Vagina (tissue), 2 donors: ENCODE measurements around the gene SLC25A19. TPM values are rescaled to one million over a fixed set of nuclear protein-coding genes. Genes with fewer than 3 reads are reported as not detected.

ENCODE experiments used
- DNase-seq, 2 donors: peaks; one replicate each; pipeline ENCODE4 v3.0.0-alpha.2; 2017; ENCODE audit errors: extremely low spot score in 2 of 2
- H3K27ac ChIP-seq: fragments of 200-600 bp; sonication (generic); one replicate; pipeline ENCODE4 v1.5.1; 2019
- H3K27me3 ChIP-seq: fragments of 200-600 bp; sonication (generic); one replicate; pipeline ENCODE4 v1.5.1; 2019
- H3K36me3 ChIP-seq, 2 donors: fragments of 200-600 bp; sonication (generic); one replicate each; pipeline ENCODE4 v1.5.1; 2017 to 2019
- H3K4me1 ChIP-seq: fragments of 200-600 bp; sonication (generic); one replicate; pipeline ENCODE4 v1.5.1; 2019
- H3K4me3 ChIP-seq, 2 donors: fragments of 200-600 bp; sonication (generic); 1 replicate in 1 of 2; 2 replicates in 1 of 2; pipeline ENCODE4 v1.5.1; 2016 to 2019
- H3K9me3 ChIP-seq: fragments of 200-600 bp; sonication (generic); one replicate; pipeline ENCODE4 v1.5.1; 2019
- POLR2A ChIP-seq, 2 donors: fragments of 450-650 bp; IDR thresholded peaks; one replicate each; pipeline ENCODE4 v1.6.1; 2017; ENCODE audit warnings: antibody characterized with exemption in 2 of 2, mild to moderate bottlenecking in 2 of 2, moderate library complexity in 2 of 2
- POLR2AphosphoS5 ChIP-seq, 2 donors: sonication (generic); formaldehyde crosslinking; IDR thresholded peaks; one replicate each; pipeline ENCODE4 v1.9.0; 2017; ENCODE audit warnings: antibody characterized with exemption in 2 of 2, mild to moderate bottlenecking in 2 of 2, low read depth in 1 of 2; ENCODE audit not compliant: insufficient read depth in 1 of 2
- intact Hi-C: fragments of 100-400 bp; cut with DNase I; formaldehyde crosslinking; loops from one replicate; pipeline ENCODE4 v1.15.1; 2023
- total RNA-seq: library from RNA; depleted of rRNA; stranded (reverse); fragments of >200 nt; gene quantifications from one replicate; pipeline ENCODE4 v1.2.3, GENCODE V29; 2016
- TF ChIP-seq, protein P1 (sequence below), 3 experiments: fragments of 450-650 bp in 2 of 3; fragments of 200-600 bp in 1 of 3; sonication (generic) in 1 of 3; IDR thresholded peaks; one replicate each; pipeline ENCODE4 v1.5.1; 2017 to 2019; ENCODE audit warnings: antibody characterized with exemption in 3 of 3, mild to moderate bottlenecking in 2 of 3, moderate library complexity in 2 of 3

Gene SLC25A19
- total RNA-seq, 1 donor from 2014 or later, result 16.7 TPM

DNA sequence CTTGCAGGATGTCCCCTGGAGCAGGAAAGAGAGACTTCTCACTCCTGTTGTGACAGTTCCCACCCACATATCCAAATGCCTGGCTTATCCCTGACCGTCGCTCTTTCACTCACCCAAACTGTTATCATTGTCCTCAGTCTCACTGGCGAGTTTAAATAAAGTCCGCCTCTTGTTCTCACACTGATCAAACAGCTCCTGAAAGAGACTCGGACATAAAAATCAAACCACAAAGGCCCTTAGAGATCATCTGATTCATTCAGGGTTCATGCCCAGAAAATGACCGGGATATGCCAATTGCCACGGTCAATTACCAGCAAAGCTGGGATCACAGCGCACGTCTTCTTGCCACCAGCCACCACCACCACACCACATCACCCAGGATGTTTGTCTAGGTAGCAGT is 47.7 kb downstream of the SLC25A19 start:
- Histone ChIP-seq H3K27me3 (no peaks in the 10 kb centered on the region), H3K36me3 (peaks cover 0 to 92% of the 10 kb centered on the region in 2 donors), H3K9me3 (no peaks in the 10 kb centered on the region), H3K4me3 (no peak overlapping the region), H3K27ac (no peak overlapping the region), H3K4me1 (no peaks in the 10 kb centered on the region)
- TF ChIP-seq POLR2A (IDR thresholded peaks at IDR 0.05) (no peak), POLR2AphosphoS5 (IDR thresholded peaks at IDR 0.05; ENCODE audit: insufficient read depth in 1 of 2, low read depth in 1 of 2) (no peak)
- TF ChIP-seq, protein P1, sequence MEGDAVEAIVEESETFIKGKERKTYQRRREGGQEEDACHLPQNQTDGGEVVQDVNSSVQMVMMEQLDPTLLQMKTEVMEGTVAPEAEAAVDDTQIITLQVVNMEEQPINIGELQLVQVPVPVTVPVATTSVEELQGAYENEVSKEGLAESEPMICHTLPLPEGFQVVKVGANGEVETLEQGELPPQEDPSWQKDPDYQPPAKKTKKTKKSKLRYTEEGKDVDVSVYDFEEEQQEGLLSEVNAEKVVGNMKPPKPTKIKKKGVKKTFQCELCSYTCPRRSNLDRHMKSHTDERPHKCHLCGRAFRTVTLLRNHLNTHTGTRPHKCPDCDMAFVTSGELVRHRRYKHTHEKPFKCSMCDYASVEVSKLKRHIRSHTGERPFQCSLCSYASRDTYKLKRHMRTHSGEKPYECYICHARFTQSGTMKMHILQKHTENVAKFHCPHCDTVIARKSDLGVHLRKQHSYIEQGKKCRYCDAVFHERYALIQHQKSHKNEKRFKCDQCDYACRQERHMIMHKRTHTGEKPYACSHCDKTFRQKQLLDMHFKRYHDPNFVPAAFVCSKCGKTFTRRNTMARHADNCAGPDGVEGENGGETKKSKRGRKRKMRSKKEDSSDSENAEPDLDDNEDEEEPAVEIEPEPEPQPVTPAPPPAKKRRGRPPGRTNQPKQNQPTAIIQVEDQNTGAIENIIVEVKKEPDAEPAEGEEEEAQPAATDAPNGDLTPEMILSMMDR (IDR thresholded peaks at IDR 0.05), result no peak
- DNase-seq, result no peak
- intact Hi-C loops, result no loop called here

DNA sequence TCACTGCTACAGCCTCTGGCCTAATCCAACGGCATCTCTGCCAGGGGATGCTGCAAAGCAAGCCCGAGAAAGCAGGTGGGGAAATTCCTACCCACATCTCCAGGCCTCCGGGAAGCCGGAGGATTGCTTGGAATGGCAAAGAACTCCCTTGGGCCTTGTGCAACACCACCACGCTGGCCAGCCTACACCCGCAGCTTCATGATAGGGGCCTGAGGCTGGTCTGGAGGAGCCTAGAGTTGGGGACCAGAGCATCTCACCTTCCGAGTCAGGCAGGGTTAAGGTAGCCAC is 48.1 kb downstream of the SLC25A19 start:
- no peak for TF ChIP-seq POLR2A (IDR thresholded peaks at IDR 0.05)
- TF ChIP-seq, protein P1 (IDR thresholded peaks at IDR 0.05), result no peak
- no peak for TF ChIP-seq POLR2AphosphoS5 (IDR thresholded peaks at IDR 0.05; ENCODE audit: insufficient read depth in 1 of 2, low read depth in 1 of 2)
- no peak overlapping the region for H3K27ac ChIP-seq
- no peak overlapping the region for H3K4me3 ChIP-seq
- H3K27me3 ChIP-seq, result no peaks in the 10 kb centered on the region
- intact Hi-C loops, result no loop called here
- H3K9me3 ChIP-seq, result no peaks in the 10 kb centered on the region
- no peaks in the 10 kb centered on the region for H3K4me1 ChIP-seq
- H3K36me3 ChIP-seq, result peaks cover 0 to 92% of the 10 kb centered on the region in 2 donors
- no peak for DNase-seq

DNA sequence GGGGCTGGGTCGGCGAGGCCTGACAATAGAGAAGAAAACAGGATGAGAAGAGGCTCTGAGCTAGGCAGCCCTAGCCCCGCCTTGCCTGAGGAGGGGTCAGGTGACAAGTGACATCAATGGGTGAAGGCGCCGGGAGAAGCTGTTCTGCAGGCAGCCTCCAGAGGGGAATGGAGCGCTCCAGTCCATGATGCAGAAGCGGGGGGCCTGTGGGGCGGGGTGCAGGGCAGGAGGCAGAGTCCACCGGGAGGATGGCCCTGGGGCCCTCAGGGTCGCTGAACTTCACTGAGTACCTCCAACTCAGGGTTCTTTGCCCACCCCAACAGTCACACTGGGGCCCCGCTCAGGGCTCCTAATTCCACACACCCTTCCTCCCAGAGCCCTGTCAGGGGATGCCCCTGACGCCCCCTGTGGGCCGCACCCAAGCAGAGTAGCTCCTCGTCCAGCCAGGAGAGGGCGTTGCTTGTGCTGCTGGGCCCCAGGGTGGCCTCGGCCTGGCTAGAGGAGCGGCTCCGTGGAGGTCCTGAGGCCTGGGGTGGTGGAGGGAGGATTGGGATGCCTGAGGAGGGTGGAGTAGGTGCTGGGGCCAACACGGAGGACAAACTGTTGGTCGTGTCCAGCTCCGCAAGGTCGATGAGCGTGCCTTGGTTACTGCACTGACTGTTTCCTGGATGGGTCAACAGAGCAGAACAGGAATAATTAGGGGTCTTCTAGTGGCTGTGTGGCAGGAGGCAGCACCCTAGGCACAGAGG is 48.7 kb downstream of the SLC25A19 start:
- TF ChIP-seq POLR2A (IDR thresholded peaks at IDR 0.05) (no peak), POLR2AphosphoS5 (IDR thresholded peaks at IDR 0.05; ENCODE audit: insufficient read depth in 1 of 2, low read depth in 1 of 2) (no peak)
- TF ChIP-seq, protein P1 (IDR thresholded peaks at IDR 0.05), result no peak
- H3K9me3 ChIP-seq, result no peaks in the 10 kb centered on the region
- no peak overlapping the region for H3K27ac ChIP-seq
- peaks cover 0 to 90% of the 10 kb centered on the region in 2 donors for H3K36me3 ChIP-seq
- H3K4me3 ChIP-seq, result no peak overlapping the region
- no peaks in the 10 kb centered on the region for H3K4me1 ChIP-seq
- no peaks in the 10 kb centered on the region for H3K27me3 ChIP-seq
- intact Hi-C loops, result no loop called here
- no peak for DNase-seq

DNA sequence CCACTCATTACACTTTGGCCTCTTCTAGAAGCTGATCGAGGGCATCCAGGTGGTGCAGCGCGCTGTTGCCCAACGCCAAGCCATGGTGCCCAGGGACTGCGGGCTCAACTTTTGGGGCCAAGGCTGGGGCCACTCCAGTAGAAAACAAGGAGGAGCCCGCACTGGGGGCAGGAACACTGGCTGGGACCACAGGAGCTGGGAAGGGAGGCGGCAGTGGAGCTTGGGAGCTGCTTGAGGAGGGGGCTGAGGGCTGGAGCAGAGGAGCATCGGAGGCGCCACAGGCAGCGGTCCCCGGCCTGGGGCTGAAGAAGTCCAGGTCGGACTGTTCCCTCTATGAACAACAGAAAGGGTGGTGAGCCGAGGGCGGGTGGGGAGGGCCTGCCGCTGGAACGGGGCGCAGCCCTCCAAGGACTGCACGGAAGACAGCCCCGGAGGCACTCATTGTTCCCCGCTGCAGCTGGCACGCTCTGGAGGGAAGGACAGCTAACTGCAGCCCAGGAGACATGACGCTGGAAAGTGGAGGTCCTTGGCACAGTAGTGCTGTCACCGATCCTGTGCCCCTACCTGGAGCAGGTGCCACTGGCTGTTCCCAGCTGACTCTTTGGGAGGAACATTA is 49.3 kb downstream of the SLC25A19 start:
- no peak overlapping the region for H3K4me3 ChIP-seq
- H3K9me3 ChIP-seq, result no peaks in the 10 kb centered on the region
- peaks cover 0 to 90% of the 10 kb centered on the region in 2 donors for H3K36me3 ChIP-seq
- no peaks in the 10 kb centered on the region for H3K27me3 ChIP-seq
- H3K27ac ChIP-seq, result no peak overlapping the region
- TF ChIP-seq POLR2AphosphoS5 (IDR thresholded peaks at IDR 0.05; ENCODE audit: insufficient read depth in 1 of 2, low read depth in 1 of 2) (no peak), POLR2A (IDR thresholded peaks at IDR 0.05) (no peak)
- TF ChIP-seq, protein P1 (IDR thresholded peaks at IDR 0.05), result no peak
- DNase-seq, result no peak
- intact Hi-C loops, result no loop called here
- no peaks in the 10 kb centered on the region for H3K4me1 ChIP-seq

DNA sequence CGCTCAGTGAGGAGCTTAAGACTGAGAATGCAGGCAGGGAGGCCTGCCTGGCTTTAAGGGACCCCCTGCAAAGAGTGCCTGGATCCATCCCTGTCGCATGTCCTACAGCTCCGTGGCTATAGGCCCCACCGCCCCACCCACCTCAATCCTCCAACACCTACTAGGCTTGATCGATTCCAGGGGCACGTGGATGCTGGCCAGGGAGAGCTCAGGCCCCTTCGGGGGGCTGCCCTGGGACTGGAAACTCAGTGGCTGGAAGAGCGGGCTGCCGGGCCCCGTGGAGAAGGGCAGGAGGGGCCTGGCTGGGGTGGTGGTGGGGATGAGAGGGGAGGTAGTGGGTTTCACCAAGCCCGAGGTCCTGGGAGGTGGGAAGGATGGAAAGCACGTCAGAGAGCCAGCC is 50.0 kb downstream of the SLC25A19 start:
- Histone ChIP-seq H3K36me3 (peaks cover 0 to 89% of the 10 kb centered on the region in 2 donors), H3K27ac (no peak overlapping the region), H3K9me3 (no peaks in the 10 kb centered on the region), H3K4me1 (no peaks in the 10 kb centered on the region), H3K4me3 (no peak overlapping the region), H3K27me3 (no peaks in the 10 kb centered on the region)
- TF ChIP-seq, protein P1 (IDR thresholded peaks at IDR 0.05), result no peak
- no peak for TF ChIP-seq POLR2A (IDR thresholded peaks at IDR 0.05)
- no peak for DNase-seq
- intact Hi-C loops, result no loop called here
